C4-2B (cell line): Measurements from ENCODE around the gene MSI2.

Experiments used
- H3K27ac ChIP-seq: fragments of 450-650 bp; 2 replicates; pipeline ENCODE4 v1.5.1; 2017
- ZFX ChIP-seq: fragments of 450-650 bp; IDR thresholded peaks from 2 replicates; pipeline ENCODE4 v1.6.1; 2017
- TF ChIP-seq, protein P1 (sequence below): fragments of 450-650 bp; conservative IDR thresholded peaks from 2 replicates; pipeline ENCODE4 v1.5.1; 2017; ENCODE audit warnings: mild to moderate bottlenecking

Gene MSI2

DNA sequence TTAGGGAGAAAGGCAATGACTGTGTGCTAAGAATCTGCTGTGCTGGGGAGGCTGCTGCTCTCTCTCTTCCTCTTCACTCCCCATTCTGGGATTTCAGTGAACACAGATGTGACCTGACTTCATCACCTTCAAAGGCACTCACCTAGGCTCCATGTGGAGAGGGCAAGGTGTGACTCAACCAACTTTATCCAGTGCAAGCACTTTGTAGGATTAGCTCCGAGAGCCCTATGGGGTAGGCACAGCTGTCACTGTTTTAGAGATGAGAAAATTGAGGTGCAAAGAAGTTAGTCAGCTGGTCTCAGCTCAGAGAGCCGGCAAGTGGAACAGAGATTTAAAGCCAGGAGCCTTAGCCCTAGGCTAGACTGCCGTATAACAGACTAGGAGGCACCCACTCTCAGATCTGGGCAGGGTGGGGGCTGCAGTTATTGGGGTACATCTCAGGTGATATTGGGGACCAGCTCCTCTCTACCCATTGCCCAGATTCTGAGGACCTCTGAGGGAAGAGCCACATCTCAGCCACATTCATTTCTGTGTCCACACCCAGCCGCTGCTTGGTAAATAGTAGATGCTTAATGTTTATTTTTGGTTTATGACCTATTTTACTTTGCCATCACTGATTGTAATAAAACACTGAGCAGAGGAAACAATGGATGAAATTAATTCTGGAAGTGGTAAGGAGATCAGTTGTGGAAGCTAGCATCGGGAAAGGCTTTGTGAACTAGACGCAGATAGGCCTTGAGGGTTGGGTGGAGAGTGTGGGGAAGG lies 350.0 kb downstream of the MSI2 start:
- H3K27ac ChIP-seq = no peak overlapping the region
- TF ChIP-seq ZFX = no peak
- TF ChIP-seq, protein P1, sequence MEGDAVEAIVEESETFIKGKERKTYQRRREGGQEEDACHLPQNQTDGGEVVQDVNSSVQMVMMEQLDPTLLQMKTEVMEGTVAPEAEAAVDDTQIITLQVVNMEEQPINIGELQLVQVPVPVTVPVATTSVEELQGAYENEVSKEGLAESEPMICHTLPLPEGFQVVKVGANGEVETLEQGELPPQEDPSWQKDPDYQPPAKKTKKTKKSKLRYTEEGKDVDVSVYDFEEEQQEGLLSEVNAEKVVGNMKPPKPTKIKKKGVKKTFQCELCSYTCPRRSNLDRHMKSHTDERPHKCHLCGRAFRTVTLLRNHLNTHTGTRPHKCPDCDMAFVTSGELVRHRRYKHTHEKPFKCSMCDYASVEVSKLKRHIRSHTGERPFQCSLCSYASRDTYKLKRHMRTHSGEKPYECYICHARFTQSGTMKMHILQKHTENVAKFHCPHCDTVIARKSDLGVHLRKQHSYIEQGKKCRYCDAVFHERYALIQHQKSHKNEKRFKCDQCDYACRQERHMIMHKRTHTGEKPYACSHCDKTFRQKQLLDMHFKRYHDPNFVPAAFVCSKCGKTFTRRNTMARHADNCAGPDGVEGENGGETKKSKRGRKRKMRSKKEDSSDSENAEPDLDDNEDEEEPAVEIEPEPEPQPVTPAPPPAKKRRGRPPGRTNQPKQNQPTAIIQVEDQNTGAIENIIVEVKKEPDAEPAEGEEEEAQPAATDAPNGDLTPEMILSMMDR = no peak

GRCh38 chr17:57607553-57608120 lies 351.3 kb downstream of the MSI2 start:
- TF ChIP-seq, protein P1 = no peak
- no peak for TF ChIP-seq ZFX
- H3K27ac ChIP-seq = no peak overlapping the region

- H3K27ac ChIP-seq = no peak overlapping the region
- TF ChIP-seq, protein P1 = no peak
- no peak for TF ChIP-seq ZFX
These were observed 352.2 kb downstream of the MSI2 start for GRCh38 chr17:57608369-57609124.

GRCh38 chr17:57609125-57609877 lies 353.0 kb downstream of the MSI2 start:
- TF ChIP-seq, protein P1 = no peak
- TF ChIP-seq ZFX = no peak
- no peak overlapping the region for H3K27ac ChIP-seq

DNA sequence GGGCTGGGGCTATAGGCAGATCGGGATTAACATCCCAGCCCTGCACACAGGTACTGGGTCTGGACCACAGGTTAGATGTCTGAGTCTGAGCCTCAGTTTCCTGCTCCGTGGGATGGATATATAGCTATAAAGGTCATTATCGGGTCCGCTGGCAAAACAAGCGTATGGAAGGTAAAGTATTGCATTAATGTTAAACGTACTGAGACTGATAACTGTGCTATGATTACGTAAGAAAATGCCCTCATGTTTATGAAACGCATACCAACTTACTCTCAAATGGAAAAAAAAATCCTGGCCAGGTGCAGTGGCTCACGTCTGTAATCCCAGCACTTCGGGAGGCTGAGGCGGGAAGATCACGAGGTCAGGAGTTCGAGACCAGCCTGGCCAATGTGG lies 353.6 kb downstream of the MSI2 start:
- no peak for TF ChIP-seq ZFX
- TF ChIP-seq, protein P1 = no peak
- H3K27ac ChIP-seq = no peak overlapping the region

- no peak overlapping the region for H3K27ac ChIP-seq
- TF ChIP-seq, protein P1 = no peak
- TF ChIP-seq ZFX = no peak
These were observed 356.1 kb downstream of the MSI2 start for GRCh38 chr17:57612202-57613071.
